22Rv1 (cell line): ENCODE results near the gene LYRM1.

Experiments
- ZFX ChIP-seq: fragments of 450-650 bp; IDR thresholded peaks from 2 replicates; pipeline ENCODE4 v1.6.1; 2017; ENCODE audit warnings: antibody characterized with exemption, borderline replicate concordance
- TF ChIP-seq, protein P1 (sequence below): fragments of 450-650 bp; IDR thresholded peaks from 2 replicates; pipeline ENCODE4 v1.5.1; 2017; ENCODE audit warnings: mild to moderate bottlenecking

DNA sequence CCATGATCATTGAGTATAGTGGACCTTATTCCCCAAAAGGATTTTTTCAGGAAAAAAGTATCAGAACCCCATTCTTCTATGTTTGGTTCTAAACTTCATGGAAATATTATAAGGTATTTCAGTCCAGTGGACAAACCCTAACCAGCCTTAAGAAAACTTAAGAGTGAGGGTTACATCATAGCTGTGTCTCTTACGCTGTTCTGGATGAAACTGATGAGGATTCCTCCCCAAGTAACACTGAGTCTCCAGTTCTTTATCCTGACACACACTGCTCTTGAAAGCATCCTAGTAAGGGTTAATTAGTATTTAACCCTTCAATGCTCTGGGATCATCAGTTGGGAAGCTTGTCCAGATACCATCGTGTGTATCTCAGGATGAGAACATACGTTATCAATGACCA is 5.0 kb downstream of the LYRM1 start:
- TF ChIP-seq, protein P1, sequence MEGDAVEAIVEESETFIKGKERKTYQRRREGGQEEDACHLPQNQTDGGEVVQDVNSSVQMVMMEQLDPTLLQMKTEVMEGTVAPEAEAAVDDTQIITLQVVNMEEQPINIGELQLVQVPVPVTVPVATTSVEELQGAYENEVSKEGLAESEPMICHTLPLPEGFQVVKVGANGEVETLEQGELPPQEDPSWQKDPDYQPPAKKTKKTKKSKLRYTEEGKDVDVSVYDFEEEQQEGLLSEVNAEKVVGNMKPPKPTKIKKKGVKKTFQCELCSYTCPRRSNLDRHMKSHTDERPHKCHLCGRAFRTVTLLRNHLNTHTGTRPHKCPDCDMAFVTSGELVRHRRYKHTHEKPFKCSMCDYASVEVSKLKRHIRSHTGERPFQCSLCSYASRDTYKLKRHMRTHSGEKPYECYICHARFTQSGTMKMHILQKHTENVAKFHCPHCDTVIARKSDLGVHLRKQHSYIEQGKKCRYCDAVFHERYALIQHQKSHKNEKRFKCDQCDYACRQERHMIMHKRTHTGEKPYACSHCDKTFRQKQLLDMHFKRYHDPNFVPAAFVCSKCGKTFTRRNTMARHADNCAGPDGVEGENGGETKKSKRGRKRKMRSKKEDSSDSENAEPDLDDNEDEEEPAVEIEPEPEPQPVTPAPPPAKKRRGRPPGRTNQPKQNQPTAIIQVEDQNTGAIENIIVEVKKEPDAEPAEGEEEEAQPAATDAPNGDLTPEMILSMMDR: no peak
- no peak for TF ChIP-seq ZFX
